ENCODE measurements around the gene FAM241B.

- TF ChIP-seq RAD21 (IDR thresholded peaks at IDR 0.05; ENCODE audit: low read depth) (no peak), EP300 (IDR thresholded peaks at IDR 0.05; ENCODE audit: borderline replicate concordance) (no peak), USF1 (IDR thresholded peaks at IDR 0.05) (no peak), TCF12 (IDR thresholded peaks at IDR 0.05; ENCODE audit: low read depth) (no peak), EGR1 (IDR thresholded peaks at IDR 0.05) (no peak), MAX (IDR thresholded peaks at IDR 0.05) (no peak), CEBPB (IDR thresholded peaks at IDR 0.05) (no peak), REST (IDR thresholded peaks at IDR 0.05; ENCODE audit: low read depth) (no peak), TAF1 (IDR thresholded peaks at IDR 0.05; ENCODE audit: low read depth) (no peak)
Measured at GRCh38 chr10:69656742-69657269, 26.8 kb downstream of the FAM241B start.
